ENCODE data around the gene TCF7L2.

Gene TCF7L2

DNA sequence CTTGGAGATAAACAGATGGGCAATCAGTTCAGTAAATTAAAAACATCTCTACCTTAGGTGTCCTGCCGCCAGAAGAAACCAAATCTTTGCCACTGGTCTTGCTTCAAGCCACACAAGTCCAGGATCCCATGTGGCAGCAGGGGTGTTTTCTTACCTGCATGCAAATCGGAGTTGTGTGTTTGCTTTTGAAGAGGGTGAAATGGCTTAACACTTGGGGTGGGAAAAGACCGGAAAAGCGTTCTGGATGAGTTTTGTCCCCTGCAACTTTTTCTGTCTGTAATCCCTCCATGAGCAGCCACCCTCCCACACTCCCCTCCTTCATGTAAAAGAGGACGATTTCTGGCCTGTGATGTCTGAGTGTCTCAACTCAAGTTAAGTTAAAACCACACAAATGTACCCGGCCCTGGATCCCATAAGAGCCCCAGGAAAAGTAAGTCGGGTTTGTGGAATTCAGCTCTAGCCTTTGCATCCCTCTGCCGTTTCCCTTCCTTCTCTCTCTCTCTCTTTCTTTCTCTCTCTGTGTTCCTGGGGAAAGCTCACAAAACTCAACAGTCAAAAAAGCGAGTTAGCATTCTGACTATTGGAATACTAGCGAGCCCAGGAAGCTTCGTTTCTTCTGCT lies 178.5 kb downstream of the TCF7L2 start:
- no peak for DNase-seq

DNA sequence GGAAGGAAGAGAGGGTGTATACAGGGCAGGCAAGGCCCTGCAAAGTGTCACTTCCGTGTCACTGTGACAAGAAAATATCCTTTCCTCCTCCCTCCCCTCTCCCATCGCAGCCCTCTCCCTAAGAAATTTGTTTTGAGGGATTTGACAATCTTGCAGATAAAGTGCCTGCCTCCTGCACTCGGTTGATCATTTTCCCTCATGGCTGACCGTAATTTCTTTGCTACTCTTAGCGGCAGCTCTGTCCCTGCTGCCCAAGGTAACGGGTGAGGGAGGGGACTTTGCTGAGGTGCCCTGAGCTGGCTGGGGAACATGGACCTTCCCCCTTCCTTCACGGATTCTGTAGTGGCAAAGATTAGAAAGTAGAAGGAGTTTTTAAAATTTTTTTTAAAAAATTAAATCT lies 179.1 kb downstream of the TCF7L2 start:
- DNase-seq, result no peak

DNA sequence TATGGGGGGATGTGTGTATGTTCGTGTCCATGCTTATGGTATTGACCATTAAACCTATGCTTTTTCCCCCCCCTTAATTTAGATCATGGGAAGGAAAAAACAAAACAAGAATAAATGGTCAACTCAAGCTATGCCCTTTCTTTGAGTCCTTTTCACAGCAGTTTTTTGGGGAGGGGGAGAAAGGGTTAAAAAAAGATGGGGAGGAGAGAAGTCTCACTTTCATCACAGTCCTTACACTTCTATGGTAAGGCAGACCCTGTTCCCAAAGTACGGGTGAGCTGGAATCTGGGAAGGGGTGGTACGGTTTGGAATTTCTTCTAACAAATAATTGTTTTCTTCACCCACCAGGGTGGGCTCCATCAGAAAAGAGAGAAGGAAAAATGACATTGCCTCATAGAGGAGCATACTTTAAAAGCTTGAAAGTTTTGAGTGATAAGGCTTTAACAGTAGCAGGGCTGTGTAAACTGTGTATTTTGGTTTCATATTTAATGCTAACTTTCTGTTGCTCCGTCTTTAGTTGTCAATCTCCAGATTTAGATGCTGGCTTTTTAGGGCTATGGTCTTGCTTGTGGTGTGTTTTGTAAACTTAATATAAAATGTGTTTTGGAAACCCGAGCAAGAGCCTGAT lies 180.1 kb downstream of the TCF7L2 start:
- DNase-seq, result no peak

- no peak for DNase-seq
Observed at GRCh38 chr10:113131613-113132261, 181.7 kb downstream of the TCF7L2 start.

- DNase-seq, result peak; percentile 61
Observed at GRCh38 chr10:113132591-113133121, 182.6 kb downstream of the TCF7L2 start.

GRCh38 chr10:113133497-113134115 lies 183.6 kb downstream of the TCF7L2 start:
- peak; percentile 51 for DNase-seq

DNA sequence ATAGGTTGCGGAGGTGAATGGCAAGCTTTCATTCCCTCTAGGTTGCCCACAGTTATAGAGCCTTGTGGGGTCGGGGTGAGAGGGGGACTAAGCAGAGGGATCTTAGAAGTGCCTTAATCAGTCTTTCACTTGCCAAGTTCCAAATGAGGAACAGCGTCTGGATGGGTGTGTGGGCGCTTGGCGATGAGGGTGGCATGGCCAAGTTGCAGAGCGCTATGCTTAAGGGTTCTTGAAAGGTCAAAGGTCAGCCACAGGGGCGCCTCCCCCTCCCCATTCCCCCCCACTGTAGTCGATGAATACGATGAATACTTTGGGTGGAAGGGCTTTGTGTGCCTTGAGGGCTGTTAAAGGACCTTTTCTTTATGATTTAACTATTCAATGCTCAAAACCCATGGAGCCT lies 185.0 kb downstream of the TCF7L2 start:
- DNase-seq, result no peak

DNA sequence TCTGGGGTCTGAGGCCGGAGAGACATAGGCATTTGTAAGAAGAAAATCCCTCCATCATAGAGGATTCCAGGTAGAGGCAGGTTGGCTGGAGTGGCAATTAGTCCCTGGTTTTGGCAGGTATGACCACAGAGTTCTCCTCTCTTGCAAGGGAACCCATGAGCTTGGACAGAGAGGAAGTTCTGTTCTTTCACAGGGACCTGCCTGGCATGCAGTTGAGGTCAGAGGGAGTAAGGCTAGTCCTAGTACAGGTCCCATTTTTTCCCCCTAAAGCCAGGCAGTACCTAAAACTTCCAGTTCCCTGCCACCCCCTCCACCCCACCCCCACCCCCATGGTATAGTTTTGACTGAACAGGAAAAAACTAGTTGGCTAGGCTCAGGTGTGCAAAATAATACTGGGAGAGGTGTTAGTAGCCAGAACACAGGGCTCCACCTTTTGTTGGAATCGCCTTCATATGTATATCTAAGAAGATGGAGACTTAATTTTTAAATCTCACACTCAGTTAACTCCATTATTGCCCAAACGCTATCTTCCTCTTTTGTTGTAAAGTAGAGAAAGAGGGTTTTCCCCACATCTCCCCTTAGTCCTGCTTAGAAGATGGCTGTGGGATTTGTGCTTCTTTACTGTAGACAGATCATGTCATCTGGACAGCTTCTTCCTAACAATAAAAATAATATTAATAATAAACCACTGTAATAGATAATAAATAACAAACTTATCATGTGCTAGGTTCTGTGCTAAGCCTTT lies 188.1 kb downstream of the TCF7L2 start:
- DNase-seq, result no peak

DNA sequence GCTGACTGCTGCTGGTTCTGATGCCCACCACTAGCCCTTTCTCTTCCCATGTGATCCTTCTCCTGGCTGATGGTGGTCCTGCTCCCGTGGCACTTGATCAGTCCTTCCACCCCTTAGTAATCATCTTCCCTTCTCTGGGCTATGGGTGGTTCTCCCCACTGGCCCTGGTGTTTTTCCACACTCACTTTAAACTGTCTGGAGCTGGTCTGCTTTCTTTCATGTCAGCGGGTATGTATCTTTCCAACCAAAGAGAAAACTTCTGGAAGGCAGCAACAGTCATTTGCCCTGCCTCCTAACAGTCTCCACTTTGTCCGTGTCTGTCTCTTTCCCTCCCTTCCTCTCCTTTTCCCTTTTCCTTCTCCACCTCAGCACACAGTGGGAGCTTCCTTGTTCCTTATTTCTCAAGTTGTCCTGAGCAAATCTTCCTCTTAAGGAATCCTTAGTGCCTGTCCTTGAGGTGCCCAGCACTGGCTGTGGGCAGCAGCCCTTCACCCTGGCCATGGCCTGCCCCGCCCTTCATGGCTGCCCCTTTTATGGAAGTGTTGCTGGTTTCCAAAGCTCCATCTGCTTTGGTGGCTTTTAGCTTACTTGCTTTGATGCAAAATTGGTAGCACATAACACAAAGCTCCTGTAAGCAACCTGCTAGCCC lies 189.0 kb downstream of the TCF7L2 start:
- no peak for DNase-seq

- DNase-seq, result no peak
Observed at GRCh38 chr10:113139699-113140098, 189.7 kb downstream of the TCF7L2 start.

- DNase-seq, result no peak
Observed at GRCh38 chr10:113140143-113141011, 190.3 kb downstream of the TCF7L2 start.

- no peak for DNase-seq
Observed at GRCh38 chr10:113142601-113143362, 192.7 kb downstream of the TCF7L2 start.

DNA sequence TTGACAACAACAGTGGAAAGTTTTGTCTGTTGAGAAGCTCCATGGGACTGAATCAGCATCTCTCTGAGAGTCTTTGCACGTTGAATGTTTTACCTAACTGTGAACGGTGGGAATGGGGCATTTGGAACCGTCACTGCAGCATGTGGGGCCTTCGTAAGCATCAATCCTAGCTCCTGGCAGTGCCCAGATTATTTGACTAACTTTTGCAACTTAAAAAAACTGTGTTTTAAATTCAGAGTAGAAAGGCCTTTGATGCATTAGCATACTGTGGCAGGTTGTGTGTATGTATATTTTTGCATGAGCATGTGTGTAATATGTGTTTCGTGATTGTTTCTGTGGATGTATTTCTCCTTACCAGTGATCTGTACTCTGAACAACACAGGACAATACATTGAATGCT lies 194.5 kb downstream of the TCF7L2 start:
- DNase-seq, result no peak

- no peak for DNase-seq
Observed at GRCh38 chr10:113148071-113148825, 198.2 kb downstream of the TCF7L2 start.

GRCh38 chr10:113148901-113149300 lies 198.9 kb downstream of the TCF7L2 start:
- DNase-seq, result no peak

GRCh38 chr10:113149626-113150025 lies 199.6 kb downstream of the TCF7L2 start:
- no peak for DNase-seq

- DNase-seq, result no peak
Observed at GRCh38 chr10:113151190-113151666, 201.2 kb downstream of the TCF7L2 start.

GRCh38 chr10:113153493-113154102 lies 203.6 kb downstream of the TCF7L2 start:
- no peak for DNase-seq

DNA sequence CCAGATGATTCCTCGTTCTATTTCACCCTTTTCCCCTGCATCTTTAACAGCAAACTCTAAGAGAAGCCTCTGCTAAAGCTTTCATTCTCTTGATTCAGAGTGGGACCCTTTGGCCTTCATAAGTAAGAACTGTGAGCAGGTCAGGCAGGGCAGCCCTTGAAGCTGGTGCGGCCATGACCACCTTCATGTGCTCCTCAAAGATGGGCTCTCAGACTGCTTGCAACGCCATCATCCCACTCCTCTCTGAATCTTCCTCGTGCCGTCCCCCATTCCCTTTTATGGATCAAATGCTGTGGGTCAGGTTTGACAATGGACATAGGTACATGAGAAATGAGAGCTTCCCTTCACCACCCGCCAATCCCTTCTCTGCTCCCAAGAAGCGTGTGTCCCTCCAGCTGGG lies 207.4 kb downstream of the TCF7L2 start:
- DNase-seq, result no peak

All from retina (tissue), 1 donor.